Superior temporal gyrus (tissue), 1 donor: ENCODE data around the gene PTPRT.
A peak's percentile ranks its signal among the peaks of the same experiment; 100 is the strongest.

Source experiments
- DNase-seq: peaks from one replicate; pipeline ENCODE4 v3.0.0-alpha.2; 2016; ENCODE audit errors: extremely low spot score

PTPRT gene

DNA sequence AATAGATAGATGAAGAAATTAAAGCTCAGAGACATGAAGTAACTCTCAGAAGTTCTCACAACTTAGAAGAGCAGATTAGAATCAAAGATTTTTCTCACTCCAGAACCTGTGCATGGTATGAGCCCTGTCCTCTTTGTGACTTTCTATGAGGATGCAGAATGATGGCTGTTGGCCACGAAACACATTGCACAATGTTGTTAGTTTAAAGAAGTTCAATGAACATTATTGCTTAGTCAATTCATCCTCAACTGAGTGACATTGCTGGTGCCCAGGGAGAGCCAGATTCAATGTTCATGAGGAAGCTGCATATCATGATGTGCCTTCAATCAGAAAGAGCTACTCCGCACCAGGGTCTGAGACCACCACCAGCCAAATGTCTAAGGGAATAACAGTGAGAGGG, 633.1 kb downstream of the PTPRT start:
- DNase-seq, result no peak

DNA sequence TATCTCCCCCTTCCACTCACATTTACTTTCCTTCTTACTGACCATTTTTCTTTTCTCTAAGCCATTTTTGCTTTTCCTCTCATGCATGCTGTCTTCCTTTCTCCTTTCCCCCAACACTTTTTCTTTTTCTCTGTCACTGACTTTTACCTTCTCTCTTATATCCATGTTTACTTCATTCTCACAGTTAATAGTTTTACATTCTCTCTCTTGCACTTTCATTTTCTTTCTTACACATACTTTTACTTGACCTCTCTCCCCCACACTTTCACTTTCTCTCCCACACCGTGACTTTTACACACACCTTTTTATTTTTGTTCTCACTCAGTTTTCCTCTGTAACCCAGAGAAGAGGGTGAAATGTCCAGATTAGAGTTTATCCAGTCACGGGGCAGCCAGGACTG, 636.3 kb downstream of the PTPRT start:
- DNase-seq, result no peak

DNA sequence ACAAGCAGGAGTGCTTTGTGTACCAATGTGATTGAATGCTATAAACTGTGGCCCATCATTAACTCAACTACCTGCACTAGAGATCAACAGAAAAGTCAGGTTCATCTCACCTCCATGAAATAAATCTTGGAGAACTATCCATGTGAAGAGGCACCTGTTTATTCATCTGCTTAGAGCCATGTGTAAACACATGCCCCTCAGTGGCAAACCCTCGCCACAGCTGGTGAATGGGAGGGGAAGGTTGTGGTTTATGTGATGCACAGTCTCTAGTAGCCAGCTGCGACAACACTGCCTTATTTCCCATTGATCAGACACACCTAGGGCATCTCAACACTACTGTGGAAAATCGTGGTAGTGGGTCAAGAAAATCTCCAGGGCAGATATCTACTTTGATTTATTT, 640.2 kb downstream of the PTPRT start:
- no peak for DNase-seq

DNA sequence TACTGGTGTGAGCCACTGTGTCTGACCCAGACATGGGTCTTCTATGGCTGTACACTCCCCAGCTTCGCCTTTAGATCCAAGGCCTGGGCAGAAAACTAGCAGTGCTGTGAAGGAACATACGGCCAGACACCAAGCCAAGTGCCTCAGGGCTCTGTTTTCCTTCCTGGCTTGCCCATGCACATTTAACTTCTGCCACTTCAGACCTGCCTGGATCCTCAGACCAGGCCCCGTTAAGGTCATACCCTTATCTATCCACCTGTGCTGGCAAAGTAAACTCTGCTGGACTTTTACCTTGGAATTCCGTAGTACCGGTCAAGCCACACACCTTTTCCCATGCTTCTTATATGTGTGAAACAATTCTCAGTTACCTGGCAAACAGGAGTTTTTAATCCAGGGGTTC, 644.8 kb downstream of the PTPRT start:
- DNase-seq, result no peak

DNA sequence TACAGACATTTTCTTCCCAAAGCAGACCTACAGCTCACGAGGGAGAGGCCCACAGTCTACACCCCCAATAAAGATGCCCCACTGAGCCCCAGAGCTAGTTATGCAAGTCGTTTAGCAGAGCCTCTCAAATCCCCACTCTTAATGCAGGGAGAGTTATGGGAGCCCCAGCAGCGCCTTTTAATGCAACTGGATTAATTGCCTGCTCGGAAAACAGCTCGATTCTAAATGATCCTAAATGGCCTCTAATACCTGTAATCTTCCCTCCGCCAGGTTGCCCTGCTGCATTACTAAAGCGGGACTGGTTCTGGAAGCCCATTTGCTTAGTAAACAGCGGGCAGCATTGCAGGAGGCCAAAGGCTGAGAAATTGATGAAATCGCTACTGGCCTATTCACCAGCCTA, 656.9 kb downstream of the PTPRT start:
- DNase-seq, result no peak

DNA sequence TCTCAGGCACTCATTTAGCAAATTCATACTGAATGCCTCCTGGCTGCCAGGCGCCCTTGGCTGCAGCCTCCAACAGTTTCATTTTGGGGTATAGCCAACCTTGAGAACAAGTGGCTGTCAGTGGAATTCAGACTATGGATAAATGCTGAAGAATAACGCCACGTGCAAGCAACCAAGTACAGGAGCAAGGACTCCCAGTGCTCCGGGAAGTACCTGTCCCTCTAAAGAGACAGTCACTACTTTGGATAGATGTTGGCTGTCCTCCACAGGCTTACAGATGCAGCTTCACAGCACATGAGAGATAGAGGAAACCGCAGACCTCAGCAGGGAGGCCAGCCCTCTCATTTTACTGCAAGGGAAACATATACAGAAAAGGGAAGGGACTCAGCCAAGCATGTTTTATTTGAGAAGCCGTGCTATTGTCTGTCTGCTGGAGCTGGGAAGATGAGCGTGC, 658.2 kb downstream of the PTPRT start:
- peak; percentile 43 for DNase-seq

DNA sequence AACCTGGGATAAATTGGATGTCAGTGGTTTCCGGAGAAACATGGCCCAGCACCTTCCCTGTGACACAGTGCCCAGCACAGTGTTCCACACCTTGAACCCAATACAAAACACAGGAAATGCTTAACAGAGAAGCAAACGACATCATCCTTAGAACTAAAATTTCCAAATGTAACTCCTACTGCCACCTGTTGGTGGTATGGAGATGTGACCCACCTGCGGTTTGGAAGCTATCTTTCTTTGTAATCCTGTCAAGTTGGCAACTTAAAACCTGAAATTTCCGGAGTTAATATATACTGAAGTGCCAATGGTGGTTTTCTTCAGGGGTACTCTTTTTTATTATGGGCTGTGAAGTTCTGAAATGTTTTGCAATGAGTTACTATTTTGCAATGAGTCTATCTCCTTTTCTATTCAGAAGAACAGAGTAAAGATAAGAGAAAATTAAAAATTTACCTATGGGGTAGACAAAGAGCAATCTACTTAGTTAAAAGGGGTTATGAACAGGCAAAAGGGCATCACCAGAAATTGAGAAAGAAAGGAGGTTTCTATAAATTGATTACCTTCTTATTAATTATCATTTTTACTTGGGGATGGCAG, 658.8 kb downstream of the PTPRT start:
- peak; percentile 69 for DNase-seq

DNA sequence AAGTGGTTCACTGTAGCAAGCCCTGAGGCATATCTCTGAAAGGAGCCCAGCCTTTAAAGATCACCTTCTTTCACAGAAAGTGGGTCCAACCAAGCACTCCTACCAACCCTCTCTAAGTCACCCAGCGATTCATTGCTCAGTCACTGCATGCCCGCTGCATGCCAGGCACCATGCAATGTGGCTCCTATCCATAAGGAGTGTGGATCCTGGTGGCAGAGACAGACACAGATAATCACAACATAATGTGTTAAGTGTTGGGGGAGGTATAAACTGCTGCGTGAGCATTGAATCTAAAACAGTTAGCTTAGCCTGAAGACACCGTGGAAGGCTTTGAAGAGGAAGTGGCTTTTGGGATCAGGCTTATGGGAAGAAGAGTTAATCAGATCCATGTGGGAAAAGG, 659.5 kb downstream of the PTPRT start:
- no peak for DNase-seq

DNA sequence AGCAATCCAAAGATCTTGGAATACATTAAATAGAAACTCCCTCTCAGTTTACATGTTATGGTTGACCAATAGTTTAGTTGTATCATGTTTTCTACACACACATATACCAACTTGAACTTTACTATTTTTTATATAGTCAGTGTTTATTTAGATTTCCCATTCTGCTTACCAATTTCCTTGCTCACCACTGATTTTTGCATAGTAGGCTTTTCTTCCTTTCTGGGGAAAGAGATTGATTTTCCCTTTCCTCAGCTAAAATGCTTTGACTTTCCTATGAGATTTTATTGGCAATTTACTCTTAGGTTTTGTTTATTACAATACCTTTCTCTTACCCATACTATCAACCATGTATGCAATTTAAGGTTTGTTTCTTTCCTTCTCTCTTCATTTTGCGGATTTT, 665.6 kb downstream of the PTPRT start:
- no peak for DNase-seq

DNA sequence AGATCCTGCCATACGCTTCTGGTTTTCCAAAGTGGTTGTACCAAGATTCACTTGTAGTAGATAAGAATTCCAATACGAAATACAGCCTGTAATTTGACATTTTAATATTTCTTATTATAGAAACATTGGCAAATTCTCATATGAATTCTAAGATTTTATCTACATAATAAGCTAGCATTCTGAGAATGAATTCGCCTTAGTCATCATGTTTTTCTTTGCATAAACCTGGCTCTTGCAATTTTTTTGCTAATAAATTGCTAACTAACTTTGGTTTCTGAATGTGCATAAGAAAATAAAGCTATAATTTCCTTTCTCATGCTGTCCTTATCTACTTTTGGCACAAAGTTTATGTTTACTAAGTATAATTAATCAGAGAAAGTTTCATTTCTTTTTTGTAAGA, 673.0 kb downstream of the PTPRT start:
- no peak for DNase-seq

DNA sequence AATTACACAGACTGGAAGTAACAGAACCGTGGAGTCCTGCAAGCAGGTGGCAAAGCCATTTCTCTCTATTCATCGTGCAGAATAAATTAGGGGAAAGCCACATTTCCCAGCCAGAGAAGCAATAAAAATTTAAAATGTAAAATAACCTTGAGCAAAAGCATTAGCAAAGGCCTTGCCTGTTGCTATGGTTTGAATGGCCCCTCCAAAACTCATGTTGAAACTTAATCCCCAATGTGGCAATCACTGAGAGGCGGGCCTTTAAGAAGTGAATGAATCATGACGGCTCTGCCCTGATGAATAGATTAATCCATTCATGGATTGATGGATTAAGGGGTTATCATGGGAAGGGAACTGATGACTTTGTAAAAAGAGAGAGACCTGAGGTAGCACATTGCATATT, 679.0 kb downstream of the PTPRT start:
- no peak for DNase-seq

DNA sequence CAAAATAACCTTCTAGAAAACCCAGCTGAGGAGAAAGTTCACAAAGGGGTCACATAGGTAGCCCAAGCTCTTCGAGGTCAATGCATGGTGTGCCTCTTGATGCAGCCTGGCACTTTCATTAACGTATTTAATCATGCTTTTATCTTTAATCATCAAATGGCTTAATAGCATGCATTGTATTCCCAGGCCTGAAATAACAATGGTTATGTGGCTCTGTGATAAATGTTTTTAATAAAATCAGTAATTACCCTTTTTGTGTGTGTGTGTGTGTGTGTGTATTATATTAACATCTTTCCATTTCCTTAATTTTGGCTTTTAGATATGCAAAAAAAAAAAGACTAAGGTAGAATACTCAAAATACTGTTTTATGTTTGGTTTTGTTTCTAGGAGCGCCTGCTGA, 681.8 kb downstream of the PTPRT start:
- no peak for DNase-seq

DNA sequence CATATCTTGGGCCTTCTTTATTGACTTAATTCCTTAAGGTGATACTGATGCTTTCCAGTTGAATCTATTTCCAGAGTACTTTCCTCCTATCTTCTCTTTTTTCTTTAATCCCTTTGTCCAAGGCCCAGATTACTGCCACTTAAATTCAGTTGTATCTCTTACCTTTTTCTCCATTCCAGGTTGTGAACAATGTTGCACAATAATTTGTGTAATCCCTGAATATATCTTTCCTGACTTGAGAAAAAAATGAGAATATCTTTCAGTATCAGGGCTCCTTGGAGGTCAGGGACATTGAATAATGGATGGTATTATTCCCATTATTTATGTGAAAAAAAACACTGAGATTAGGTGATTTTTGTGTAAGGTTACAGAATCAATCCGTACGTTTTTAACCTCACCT, 683.3 kb downstream of the PTPRT start:
- DNase-seq, result no peak

DNA sequence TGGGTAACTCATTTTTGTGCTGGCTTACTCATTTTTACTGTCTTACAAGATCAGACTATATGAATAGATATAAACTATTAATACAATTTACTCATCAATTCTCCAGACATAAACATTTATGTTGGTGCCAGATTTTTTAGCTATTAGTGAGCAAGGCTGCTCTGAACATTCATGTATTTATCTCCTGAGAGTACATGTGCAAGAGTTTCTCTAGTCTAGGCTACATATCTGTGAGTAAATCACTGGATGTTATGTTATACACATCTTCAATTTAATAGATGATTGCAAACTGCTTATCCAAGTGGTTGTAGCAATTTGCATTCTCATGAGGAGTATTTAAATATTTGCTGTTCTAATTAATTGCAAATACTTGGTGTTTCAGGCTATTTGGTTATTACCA, 687.1 kb downstream of the PTPRT start:
- DNase-seq, result no peak

DNA sequence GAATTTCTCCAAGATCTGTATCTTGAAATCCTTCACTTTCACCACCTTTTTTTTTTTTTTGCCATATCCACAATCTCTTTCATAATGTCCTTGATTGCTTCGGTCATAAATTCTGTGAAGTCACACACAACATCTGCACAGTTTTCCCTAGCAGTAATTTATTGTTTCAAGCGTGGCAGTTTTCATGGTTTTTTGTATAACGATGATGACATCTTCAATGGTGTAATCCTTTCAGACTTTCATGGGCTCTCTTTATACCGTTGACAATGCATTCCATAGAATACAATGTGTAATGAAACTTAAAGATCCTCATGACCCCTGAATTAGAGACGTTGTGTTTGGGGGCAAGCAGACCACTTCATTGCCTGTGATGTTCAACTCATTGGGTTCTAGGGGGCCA, 693.1 kb downstream of the PTPRT start:
- DNase-seq, result no peak

DNA sequence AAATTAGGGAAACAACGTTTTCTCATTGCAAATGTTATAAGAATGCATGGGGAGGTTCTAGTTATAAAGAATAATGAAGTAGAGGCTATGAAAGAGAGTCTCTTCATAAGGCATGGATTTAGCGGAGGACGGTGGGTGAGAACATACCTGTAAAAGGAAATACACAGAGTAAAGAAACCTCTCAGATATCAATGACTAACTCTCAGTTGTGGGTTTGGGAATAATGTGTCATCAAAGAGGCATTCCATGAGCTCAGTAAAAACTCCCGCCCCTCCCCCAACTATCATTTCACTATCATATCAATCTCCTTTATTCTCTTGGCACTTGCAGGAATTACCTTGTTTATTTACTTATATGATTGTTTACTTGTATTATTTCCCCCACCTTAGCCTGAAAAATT, 695.4 kb downstream of the PTPRT start:
- no peak for DNase-seq

DNA sequence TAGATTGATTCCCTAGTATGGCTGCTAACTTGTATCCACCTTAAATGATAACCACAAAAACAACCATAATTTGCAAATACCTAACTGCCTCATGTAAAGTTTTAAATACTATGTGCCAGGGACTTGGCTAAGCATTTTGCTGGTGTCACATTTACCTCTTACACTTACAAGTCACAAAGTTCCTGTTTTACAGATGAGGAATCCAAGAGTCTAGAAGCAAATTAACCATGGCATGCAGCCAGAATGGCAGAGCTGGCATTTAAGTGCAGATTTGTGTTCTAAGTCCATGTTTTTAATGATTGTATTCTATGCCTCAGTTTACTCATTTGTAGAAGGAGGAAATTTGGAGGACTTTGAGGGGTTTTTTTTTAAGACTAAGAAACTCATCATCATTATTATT, 696.7 kb downstream of the PTPRT start:
- no peak for DNase-seq

DNA sequence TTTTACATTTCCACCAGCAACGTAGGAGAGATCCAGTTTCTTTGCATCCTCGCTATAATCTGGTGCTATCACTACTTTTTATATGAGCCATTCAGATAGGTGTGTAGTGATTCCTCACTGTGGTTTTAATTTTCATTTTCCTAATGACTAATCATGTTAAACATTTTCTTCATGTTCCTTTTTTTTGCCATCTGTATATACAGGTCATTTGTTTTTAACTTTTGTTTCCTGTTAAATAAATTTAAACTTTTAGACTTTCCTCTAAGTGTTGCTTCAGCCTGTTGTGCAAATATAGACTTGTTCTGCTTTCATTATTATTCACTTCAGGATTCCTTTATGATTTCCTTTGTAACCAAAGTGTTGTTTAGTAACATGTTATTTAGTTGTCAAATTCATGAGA, 697.4 kb downstream of the PTPRT start:
- peak; percentile 27 for DNase-seq

DNA sequence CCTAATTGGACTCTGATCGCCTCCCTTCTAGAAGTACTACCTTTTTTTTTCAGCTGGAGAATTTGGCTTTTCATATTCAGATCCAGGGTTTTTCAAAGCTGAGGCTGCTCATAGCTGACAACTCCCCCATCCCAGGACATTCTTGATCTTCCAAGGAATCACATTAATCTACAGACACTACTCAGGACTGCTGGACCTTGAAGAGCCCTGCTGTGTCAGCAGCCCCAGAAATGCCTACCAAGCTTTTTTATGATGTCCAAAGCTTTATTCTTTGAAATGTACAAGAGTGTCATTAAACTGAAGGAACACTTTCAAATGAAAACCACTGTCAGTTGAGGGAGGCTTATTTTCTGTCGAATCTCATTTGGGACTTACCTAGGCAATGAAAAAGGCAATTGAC, 704.1 kb downstream of the PTPRT start:
- no peak for DNase-seq

DNA sequence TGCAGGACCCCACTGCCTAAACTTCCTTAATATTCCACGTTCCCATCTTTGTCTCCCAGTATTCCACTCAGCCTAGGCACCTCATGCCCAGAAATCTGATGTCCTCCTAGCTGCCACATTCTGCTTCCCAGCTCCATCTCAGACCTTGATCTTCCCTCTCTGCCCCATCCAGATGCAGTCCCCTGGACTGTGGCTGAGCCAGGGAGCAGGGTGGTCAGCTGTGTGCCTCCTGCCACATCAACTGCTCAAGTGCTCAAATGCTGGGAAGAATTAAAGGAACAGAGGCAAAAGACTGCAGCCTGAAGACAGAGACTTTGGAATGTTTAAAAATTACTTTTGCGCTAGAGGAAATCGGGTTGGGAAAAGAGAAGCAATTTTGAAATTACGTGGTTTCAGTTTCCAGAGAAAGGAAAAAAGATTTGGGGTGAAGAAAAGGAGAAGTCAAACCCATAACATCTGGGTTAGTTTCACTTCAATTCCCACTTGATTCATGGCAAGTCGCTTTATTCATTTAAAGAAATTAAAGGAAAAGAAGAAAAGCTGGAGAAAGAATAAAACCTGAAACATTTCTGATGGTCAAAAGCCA, 704.8 kb downstream of the PTPRT start:
- peak; percentile 20 for DNase-seq

DNA sequence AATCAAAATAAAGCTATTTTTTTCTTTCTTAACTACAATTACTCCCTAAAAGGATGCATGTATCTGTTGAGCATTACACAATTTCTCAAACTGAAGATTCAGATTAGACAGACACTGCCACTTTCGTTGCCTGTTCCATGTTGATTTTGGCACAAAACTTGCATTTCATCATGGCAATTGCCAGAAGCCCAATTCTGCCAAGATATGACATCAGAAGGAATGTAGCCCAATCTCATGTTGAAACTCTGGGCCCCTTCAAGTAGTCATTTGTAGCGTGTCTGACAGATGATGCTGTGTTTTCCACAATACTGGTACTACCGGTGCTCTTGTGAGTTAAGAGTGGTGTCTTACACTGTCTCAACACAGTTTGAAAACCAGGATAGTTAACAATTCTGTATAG, 705.4 kb downstream of the PTPRT start:
- DNase-seq, result peak; percentile 20

DNA sequence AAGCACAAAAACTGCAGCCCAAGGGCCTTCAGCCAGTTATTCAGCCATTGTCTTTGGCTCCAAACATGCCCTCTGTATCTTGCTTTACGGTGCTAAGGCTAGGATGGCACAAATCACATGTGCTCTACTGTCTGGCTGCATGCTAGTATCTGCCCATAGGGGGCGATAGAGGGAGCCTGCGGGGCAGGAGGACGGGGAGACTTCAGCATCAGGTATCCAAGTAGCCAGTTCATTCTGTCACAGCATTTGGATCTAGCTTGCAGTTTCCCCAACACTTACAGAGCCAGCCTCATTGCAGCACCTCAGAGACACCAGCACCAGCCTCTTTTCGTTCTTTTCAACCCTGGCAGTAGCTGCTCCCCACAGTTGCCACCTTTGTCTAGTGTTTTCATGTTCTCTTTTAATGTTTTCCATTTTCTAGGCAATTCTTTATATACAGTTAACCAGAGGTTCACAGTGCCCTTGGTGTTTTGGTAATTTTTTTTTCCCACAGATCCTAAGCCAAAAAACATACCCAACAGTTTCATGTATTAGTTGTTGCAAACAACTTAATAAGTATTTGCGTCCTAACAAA, 705.9 kb downstream of the PTPRT start:
- no peak for DNase-seq

DNA sequence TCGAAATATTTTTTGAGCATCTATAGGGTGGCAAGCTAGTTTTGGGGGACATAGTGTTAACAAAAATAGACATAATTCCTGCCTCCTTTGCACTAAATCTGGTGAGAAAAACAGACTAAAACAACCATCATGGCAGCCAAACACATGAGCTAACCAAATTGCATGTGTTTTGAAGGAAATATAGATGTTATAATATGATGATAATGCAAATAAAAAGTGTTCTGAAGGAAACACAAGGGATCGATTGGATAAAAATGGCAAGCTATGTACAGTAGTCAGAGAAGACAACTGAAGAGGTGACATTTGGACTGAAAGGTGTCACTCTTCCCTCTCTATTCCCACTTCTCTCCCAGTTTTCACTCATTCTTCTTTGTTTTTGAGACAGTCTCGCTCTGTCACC, 706.9 kb downstream of the PTPRT start:
- no peak for DNase-seq

DNA sequence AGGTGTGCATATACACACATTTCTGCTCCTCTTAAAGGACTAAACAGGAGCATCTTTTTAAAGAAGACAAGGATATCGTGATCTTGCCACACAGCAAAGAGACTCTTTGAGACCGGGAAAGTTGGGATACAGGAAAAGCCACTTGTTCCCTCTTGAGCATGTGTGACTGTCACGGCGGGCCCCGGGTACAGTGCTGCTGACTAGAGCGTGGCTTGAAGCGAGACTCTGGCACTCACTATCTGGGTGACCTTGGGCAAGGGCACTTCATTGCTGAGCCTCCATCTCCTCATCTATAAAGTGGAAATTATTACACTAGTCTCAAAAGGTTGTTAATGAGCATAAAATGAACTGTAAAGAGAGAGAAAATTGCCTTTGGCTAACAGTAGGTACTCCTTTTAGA, 713.9 kb downstream of the PTPRT start:
- no peak for DNase-seq
